ENCODE results near the gene TBC1D21. TPM values are rescaled to one million over a fixed set of nuclear protein-coding genes. Genes with fewer than 3 reads are reported as not detected.

Gene TBC1D21
- total and polyA plus RNA-seq, 2 of the 4 experiments (the other 2 are of a cell fraction) = not detected

- no peak overlapping the region for H3K4me2 ChIP-seq (ENCODE audit: low read depth, low read length)
- no peak overlapping the region for H2BK15ac ChIP-seq (ENCODE audit: low read depth, low read length)
- H3K9ac ChIP-seq (ENCODE audit: low read depth, low read length) = no peak overlapping the region
- POLR2A ChIA-PET (ENCODE audit: unreplicated experiment) = no interaction called here
- H3K4ac ChIP-seq (ENCODE audit: low read depth, low read length) = no peak overlapping the region
- H3K79me1 ChIP-seq (ENCODE audit: low read depth in 1 of 2, low read length in 2 of 2) = no peaks in the 10 kb centered on the region
- dilution Hi-C loops (cut with HindIII; ENCODE audit: low sequenced_read_pairs, unreplicated experiment) = no loop called here
- H3K9me3 ChIP-seq (ENCODE audit: control insufficient read depth, insufficient read depth, low read length) = no peaks in the 10 kb centered on the region; the same call in 1 of the 2 replicates
- H2BK5ac ChIP-seq (ENCODE audit: low read depth, low read length, poor library complexity, severe bottlenecking) = no peak overlapping the region
- no peak overlapping the region for H2BK120ac ChIP-seq (ENCODE audit: low read depth, low read length)
- in situ Hi-C loops (cut with MboI; ENCODE audit: low sequenced_read_pairs) = no loop called here
- no peak for DNase-seq
- no peak overlapping the region for H3K14ac ChIP-seq (replicated peaks; ENCODE audit: low read depth, low read length)
- no peak overlapping the region for H2AK5ac ChIP-seq (ENCODE audit: low read depth, low read length)
- H3K27me3 ChIP-seq (ENCODE audit: control insufficient read depth, insufficient read depth, low read length) = peaks cover 69% of the 10 kb centered on the region
- no peak overlapping the region for H3K18ac ChIP-seq (ENCODE audit: low read depth, low read length)
- CTCF ChIA-PET = no interaction called here
- no peak overlapping the region for H4K8ac ChIP-seq (ENCODE audit: low read depth in 2 of 2, low read length in 2 of 2)
- no peak overlapping the region for H3K27ac ChIP-seq (ENCODE audit: insufficient read depth, low read length)
- intact Hi-C loops (cut with micrococcal nuclease) = no loop called here
- no peak overlapping the region for H3K56ac ChIP-seq (ENCODE audit: extremely low read depth, insufficient read depth, low read length)
- no TSS peak for BruUV-seq (replicated peaks)
- no peak overlapping the region for H4K5ac ChIP-seq (ENCODE audit: low read depth, low read length)
- TF ChIP-seq CHD1 (IDR thresholded peaks at IDR 0.05; ENCODE audit: low read depth, low read length) = no peak
- TF ChIP-seq CTCF (conservative IDR thresholded peaks at IDR 0.05; ENCODE audit: low read depth, low read length) = no peak
- TF ChIP-seq MXI1 (IDR thresholded peaks at IDR 0.05; ENCODE audit: borderline replicate concordance, low read depth, low read length) = no peak
- no peak for TF ChIP-seq RFX5 (IDR thresholded peaks at IDR 0.05; ENCODE audit: low read depth, low read length)
- TF ChIP-seq CEBPB (IDR thresholded peaks at IDR 0.05; ENCODE audit: low read depth, low read length) = no peak
- no peak for TF ChIP-seq SMC3 (IDR thresholded peaks at IDR 0.05; ENCODE audit: low read depth, low read length)
- no peak for TF ChIP-seq RAD21 (IDR thresholded peaks at IDR 0.05; ENCODE audit: low read length)
- TF ChIP-seq BHLHE40 (IDR thresholded peaks at IDR 0.05; ENCODE audit: low read depth, low read length) = no peak
- TF ChIP-seq NFE2L2 (IDR thresholded peaks at IDR 0.05; ENCODE audit: low read depth, low read length) = no peak
- no peak for TF ChIP-seq FOS (IDR thresholded peaks at IDR 0.05; ENCODE audit: low read depth, low read length)
- no peak for TF ChIP-seq POLR2A (IDR thresholded peaks at IDR 0.05; ENCODE audit: low read depth, low read length)
- H3K4me1 ChIP-seq (ENCODE audit: control insufficient read depth, insufficient read depth, low read length) = no peaks in the 10 kb centered on the region
- ATAC-seq (ENCODE audit: low read depth) = no peak
- H4K20me1 ChIP-seq (ENCODE audit: insufficient read depth, low read length) = no peaks in the 10 kb centered on the region
- no peak overlapping the region for H3K4me3 ChIP-seq (ENCODE audit: insufficient read depth, low read depth, low read length)
- no peak overlapping the region for H2AK9ac ChIP-seq (replicated peaks; ENCODE audit: low read depth, low read length, poor library complexity)
- H3K9me1 ChIP-seq (ENCODE audit: insufficient read depth, low read length) = no peaks in the 10 kb centered on the region
- no peaks in the 10 kb centered on the region for H3K36me3 ChIP-seq (ENCODE audit: control insufficient read depth, insufficient read depth, low read length)
- no peak overlapping the region for H2BK20ac ChIP-seq (ENCODE audit: low read depth, low read length)
- H4K91ac ChIP-seq (ENCODE audit: insufficient read depth, low read depth, low read length) = no peak overlapping the region
- no CpG with 5 or more reads among the region's 2 CpGs for WGBS, 2 experiments (ENCODE audit: extremely low coverage in 2 of 2, insufficient read length in 1 of 2)
- H3K23ac ChIP-seq (ENCODE audit: low read depth, low read length) = no peak overlapping the region
- H2AFZ ChIP-seq (replicated peaks; ENCODE audit: low read length, poor library complexity) = no peak overlapping the region
Measured at GRCh38 chr15:73867956-73868355, 5.4 kb upstream of the TBC1D21 start.

Measured in IMR-90 (cell line).